ENCODE results near the gene ASTN2. TPM values are rescaled to one million over a fixed set of nuclear protein-coding genes. Genes with fewer than 3 reads are reported as not detected.

The ASTN2 gene
- total and polyA plus RNA-seq, 9 of the 15 experiments (the other 6 are each of a cell fraction or from before 2014, with no cell fraction given) = 0.56 to 3.5 (median 1.9) TPM

DNA sequence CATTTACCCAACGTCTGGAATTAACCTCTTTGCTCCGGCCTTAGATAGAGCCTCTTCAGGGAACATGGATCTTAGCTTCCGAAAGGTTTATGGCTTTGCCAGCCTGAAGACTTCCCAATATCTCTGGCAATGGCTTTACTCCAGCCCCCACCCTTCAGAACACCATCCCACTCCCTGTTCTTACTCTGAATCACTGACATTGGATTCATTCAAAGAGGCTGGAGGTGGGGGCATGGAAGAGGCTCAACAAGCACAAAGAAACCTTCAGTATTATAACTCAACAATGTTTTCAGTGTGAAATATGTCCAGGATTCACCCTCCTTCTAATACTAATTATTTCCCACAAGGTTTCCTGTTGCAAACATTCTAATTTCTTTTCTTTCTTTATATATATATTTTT is 91.5 kb downstream of the ASTN2 start (continued):
- TF ChIP-seq MNT (conservative IDR thresholded peaks at IDR 0.05) (no peak), BMI1 (IDR thresholded peaks at IDR 0.05; ENCODE audit: low read length) (no peak)

GRCh38 chr9:117317192-117317591 is 97.7 kb downstream of the ASTN2 start:
- Histone ChIP-seq H3K9me1 (ENCODE audit: control insufficient read depth, insufficient read depth, low read length) (no peaks in the 10 kb centered on the region), H3K36me3 (ENCODE audit: control insufficient read depth, insufficient read depth, low read length) (no peaks in the 10 kb centered on the region), H4K20me1 (replicated peaks; ENCODE audit: control insufficient read depth, insufficient read depth, low read length) (no peaks in the 10 kb centered on the region), H3K27ac (ENCODE audit: extremely low read depth, low read depth, low read length) (no peak overlapping the region), H3K9ac (ENCODE audit: insufficient read depth in 1 of 2, low read depth in 2 of 2, low read length in 2 of 2) (no peak overlapping the region), H3K79me2 (ENCODE audit: control insufficient read depth, insufficient read depth, low read length) (no peaks in the 10 kb centered on the region), H2AFZ (ENCODE audit: low read depth, low read length) (no peak overlapping the region), H3K27me3 (ENCODE audit: control insufficient read depth in 2 of 2, insufficient read depth in 2 of 2, low read length in 2 of 2) (no peaks in the 10 kb centered on the region), H3K4me2 (ENCODE audit: insufficient read depth, low read length) (no peak overlapping the region), H3K4me3 (no peak overlapping the region), H3K4me1 (replicated peaks in 1 of 2; ENCODE audit: control insufficient read depth in 2 of 2, insufficient read depth in 2 of 2, low read length in 2 of 2) (no peaks in the 10 kb centered on the region), H3K9me3 (replicated peaks; ENCODE audit: control insufficient read depth, insufficient read depth, low read depth, low read length) (no peaks in the 10 kb centered on the region)
- TF ChIP-seq C11orf30 (IDR thresholded peaks at IDR 0.05; ENCODE audit: low read depth) (0 out of 2 replicates have a peak, but pooled peaks have one; percentile 23), MAFG (tag; conservative IDR thresholded peaks at IDR 0.05) (0 out of 2 replicates have a peak, but pooled peaks have one; percentile 11), ETV6 (IDR thresholded peaks at IDR 0.05; ENCODE audit: borderline replicate concordance in 1 of 2, low read depth in 2 of 2, low read length in 1 of 2) (no peak), ETV6 (CRISPR knock-in tag; IDR thresholded peaks at IDR 0.05; ENCODE audit: borderline replicate concordance) (no peak), SREBF2 (CRISPR knock-in tag; IDR thresholded peaks at IDR 0.05) (no peak), SRSF7 (optimal IDR thresholded peaks at IDR 0.05; ENCODE audit: low read depth, low read length) (no peak)
- TF ChIP-seq, protein P1, sequence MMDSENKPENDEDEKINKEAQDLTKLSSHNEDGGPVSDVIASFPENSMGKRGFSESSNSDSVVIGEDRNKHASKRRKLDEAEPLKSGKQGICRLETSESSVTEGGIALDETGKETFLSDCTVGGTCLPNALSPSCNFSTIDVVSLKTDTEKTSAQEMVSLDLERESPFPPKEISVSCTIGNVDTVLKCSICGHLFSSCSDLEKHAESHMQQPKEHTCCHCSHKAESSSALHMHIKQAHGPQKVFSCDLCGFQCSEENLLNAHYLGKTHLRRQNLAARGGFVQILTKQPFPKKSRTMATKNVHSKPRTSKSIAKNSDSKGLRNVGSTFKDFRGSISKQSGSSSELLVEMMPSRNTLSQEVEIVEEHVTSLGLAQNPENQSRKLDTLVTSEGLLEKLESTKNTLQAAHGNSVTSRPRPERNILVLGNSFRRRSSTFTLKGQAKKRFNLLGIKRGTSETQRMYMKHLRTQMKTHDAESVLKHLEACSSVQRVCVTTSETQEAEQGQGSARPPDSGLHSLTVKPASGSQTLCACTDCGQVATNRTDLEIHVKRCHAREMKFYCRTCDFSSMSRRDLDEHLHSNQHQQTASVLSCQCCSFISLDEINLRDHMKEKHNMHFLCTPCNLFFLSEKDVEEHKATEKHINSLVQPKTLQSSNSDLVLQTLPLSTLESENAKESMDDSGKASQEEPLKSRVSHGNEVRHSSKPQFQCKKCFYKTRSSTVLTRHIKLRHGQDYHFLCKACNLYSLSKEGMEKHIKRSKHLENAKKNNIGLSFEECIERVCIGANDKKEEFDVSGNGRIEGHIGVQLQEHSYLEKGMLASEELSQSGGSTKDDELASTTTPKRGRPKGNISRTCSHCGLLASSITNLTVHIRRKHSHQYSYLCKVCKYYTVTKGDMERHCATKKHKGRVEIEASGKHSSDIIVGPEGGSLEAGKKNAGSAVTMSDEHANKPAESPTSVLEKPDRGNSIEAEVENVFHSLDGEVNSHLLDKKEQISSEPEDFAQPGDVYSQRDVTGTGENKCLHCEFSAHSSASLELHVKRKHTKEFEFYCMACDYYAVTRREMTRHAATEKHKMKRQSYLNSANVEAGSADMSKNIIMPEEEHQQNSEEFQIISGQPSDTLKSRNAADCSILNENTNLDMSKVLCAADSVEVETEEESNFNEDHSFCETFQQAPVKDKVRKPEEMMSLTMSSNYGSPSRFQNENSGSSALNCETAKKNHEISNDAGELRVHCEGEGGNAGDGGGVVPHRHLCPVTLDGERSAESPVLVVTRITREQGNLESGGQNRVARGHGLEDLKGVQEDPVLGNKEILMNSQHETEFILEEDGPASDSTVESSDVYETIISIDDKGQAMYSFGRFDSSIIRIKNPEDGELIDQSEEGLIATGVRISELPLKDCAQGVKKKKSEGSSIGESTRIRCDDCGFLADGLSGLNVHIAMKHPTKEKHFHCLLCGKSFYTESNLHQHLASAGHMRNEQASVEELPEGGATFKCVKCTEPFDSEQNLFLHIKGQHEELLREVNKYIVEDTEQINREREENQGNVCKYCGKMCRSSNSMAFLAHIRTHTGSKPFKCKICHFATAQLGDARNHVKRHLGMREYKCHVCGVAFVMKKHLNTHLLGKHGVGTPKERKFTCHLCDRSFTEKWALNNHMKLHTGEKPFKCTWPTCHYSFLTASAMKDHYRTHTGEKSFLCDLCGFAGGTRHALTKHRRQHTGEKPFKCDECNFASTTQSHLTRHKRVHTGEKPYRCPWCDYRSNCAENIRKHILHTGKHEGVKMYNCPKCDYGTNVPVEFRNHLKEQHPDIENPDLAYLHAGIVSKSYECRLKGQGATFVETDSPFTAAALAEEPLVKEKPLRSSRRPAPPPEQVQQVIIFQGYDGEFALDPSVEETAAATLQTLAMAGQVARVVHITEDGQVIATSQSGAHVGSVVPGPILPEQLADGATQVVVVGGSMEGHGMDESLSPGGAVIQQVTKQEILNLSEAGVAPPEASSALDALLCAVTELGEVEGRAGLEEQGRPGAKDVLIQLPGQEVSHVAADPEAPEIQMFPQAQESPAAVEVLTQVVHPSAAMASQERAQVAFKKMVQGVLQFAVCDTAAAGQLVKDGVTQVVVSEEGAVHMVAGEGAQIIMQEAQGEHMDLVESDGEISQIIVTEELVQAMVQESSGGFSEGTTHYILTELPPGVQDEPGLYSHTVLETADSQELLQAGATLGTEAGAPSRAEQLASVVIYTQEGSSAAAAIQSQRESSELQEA (IDR thresholded peaks at IDR 0.05; ENCODE audit: low read depth) = no peak
- intact Hi-C loops (cut with micrococcal nuclease) = no loop called here
- ATAC-seq = no peak
- CTCF ChIA-PET (ENCODE audit: low intra/inter-chr PET ratio) = no interaction called here
- WGBS (ENCODE audit: insufficient coverage, low coverage, missing lambda C conversion rate) = 0% methylated on average over 2 of the region's 2 CpGs
- no peak for FAIRE-seq
- no peak for DNase-seq (ENCODE audit: extremely low read depth in 1 of 4, low spot score in 3 of 4)
- in situ Hi-C loops (cut with MboI) = no loop called here
- POLR2A ChIA-PET = no interaction called here
- no TSS peak for BruUV-seq (replicated peaks)

All from K562 (cell line).